ENCODE measurements around the gene FDXR.

- TF ChIP-seq CTCF (IDR thresholded peaks at IDR 0.05), result no peak
- peak; percentile 94 for TF ChIP-seq EZH2phosphoT487 (IDR thresholded peaks at IDR 0.05)
These were observed 20.4 kb upstream of the FDXR start, which contains the start of gene FADS6 for GRCh38 chr17:74892974-74893911.

Data from neural progenitor cell (in vitro differentiated cells).